HG03135 (cell line): ENCODE results near the gene WDR11.
"Not testable (repeated sequence)": the region's sequence is repeated elsewhere in the genome, so short reads cannot be mapped to it uniquely, and the experiment has no call there.

Experiments used
- ATAC-seq: cut with Tn5 transposase; IDR thresholded peaks from one replicate; pipeline ENCODE4 v1.9.1; 2021; ENCODE audit warnings: mild to moderate bottlenecking, moderate library complexity; ENCODE audit not compliant: unreplicated experiment

Gene WDR11

DNA sequence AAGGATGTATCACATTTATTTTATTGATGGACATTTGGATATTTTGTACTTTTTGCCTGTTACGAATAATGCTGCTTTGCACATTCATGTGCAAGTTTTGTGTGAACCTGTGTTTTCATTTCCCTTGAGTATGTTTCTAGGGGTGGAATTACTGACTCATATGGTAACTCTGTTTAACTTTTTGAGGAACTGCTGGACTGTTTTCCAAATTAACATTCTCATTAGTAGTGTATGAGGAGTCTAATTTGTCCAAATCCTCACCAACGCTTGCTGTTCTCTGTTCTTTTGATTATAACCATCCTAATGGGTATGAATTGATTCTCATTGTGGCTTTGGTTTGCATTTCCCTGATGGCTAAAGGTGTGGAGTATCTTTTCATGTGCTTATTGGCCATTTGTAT lies 3.2 kb downstream of the WDR11 start:
- ATAC-seq: no peak

- ATAC-seq: no peak
Measured at GRCh38 chr10:120861178-120861855, 10.2 kb downstream of the WDR11 start.

- ATAC-seq: no peak
Measured at GRCh38 chr10:120873741-120874140, 22.6 kb downstream of the WDR11 start.

DNA sequence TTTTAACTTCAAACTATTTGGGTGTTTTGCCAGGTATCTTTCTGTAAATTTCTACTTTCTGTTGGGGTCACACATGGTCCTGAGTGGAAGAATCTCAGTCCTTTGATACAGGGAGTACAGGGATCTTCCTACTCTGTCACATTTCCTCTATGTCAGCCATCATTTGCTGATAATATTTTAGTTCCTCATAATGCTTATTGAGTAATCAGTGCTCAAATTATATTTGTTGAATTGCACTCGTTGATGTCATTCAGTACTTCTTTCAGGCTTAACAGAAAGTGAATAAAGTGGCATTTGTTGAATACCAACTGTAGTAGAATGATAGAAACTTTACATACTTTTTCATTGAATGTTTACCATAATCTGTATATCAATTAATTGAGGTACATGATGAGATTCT lies 31.9 kb downstream of the WDR11 start:
- no peak for ATAC-seq

DNA sequence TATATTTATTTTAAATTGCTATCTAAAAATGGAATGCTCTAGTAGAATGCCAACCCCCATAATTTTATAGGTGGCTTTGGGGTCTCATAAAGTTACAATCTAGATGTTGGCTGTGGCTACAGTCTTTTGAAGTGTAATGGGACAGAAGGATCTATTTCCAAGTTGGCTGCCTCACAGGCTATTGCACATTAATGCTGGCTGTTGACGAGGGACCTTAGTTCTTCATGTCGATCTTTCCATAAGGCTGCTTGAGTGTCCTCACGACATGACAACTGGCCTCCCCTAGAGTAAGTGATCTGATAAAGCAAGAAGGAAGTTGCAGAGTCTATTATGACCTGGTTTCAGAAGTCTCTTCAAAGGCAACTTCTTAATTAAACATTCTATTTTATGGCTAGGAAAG lies 36.3 kb downstream of the WDR11 start:
- no peak for ATAC-seq

DNA sequence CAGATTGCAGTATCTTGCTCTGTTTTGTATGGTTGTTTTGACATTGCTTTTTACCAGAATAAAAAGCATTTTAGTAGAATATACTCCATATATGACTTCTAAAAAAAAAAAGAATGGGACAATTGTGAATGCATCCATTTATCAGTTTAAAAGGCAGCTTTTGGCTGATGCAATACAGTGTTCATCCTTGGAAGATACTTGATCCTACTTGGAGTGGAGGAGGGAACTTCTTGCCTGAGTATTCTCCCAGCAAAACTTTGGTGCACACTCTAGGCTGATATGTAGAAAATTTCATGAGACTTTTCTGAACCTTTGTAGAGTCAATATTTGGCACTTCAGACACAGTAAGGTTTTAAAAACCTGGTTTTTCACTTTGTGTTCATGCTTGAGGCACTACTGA lies 40.2 kb downstream of the WDR11 start:
- ATAC-seq: no peak

DNA sequence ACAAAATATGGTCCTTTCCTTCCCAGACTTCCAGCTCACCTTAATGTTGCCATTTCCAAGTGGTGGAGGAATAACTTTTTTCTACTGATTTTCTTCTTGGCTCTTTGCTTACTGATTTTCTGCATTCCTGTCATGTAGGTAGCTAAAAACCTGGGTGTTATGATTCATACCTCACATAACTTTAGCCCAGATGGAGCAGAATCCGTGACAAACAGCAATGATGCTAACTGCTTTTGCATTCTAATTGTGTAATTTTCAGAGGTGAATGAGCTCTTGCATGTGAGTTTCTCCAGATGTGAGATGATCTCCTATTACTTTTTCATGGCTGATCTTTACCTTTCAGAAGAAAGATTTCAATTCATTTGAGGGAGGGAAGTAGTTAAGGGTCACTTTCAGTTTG lies 43.4 kb downstream of the WDR11 start:
- no peak for ATAC-seq

- ATAC-seq: no peak
Measured at GRCh38 chr10:120897343-120897742, 46.2 kb downstream of the WDR11 start.

DNA sequence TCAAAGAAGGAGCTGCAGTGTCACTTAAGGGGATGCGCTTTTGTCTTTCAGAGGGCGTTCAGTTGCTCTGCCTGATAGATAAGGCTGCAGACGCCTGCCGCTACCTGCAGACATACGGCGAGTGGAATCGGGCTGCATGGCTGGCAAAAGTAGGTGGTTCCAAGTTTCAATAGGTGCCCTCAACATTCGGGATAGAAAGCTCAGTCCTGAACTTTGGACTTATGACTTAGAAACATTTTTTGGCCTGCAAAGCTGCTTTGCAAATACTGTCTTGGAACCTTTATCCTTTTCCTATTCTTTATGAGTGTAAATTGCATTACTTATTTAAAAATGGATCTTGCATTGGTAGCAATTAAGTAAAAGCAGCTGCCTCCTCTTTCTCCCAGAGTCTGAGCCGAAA lies 54.1 kb downstream of the WDR11 start:
- no peak for ATAC-seq

- ATAC-seq: no peak
Measured at GRCh38 chr10:120917521-120918250, 66.5 kb downstream of the WDR11 start.

DNA sequence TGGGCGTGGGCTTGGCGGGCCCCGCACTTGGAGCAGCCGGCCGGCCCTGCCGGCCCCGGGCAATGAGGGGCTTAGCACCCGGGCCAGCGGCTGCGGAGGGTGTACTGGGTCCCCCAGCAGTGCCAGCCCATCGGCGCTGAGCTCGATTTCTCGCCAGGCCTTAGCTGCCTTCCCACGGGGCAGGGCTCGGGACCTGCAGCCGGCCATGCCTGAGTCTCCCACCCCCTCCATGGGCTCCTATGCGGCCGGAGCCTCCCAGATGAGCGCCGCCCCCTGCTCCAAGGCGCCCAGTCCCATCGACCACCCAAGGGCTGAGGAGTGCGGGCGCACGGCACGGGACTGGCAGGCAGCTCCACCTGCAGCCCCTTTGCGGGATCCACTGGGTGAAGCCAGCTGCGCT lies 72.7 kb downstream of the WDR11 start:
- not testable (repeated sequence) for ATAC-seq

DNA sequence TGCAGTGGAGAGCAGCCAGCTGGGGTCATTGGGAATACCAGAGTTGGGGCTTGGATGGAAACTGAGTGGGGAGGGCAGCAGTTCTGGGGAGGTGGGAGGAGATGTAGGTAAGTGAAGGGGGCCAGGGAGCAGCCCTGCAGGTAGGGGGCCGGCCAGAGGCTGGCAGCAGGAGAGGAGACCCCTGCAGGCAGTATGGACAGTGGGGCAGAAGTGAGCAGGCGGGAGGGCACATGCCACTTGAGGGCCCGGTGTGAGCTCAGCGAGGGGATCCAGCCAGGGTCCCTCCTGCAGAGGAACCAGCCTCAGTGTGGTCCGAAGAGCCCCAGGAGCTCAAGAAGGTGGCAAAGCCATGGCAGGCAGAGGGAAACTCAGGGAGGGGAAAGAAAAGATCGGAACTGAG lies 75.4 kb downstream of the WDR11 start:
- no peak for ATAC-seq

GRCh38 chr10:120927352-120927751 lies 76.2 kb downstream of the WDR11 start:
- no peak for ATAC-seq

GRCh38 chr10:120929166-120929565 lies 78.0 kb downstream of the WDR11 start:
- ATAC-seq: no peak

GRCh38 chr10:120931423-120931822 lies 80.3 kb downstream of the WDR11 start:
- ATAC-seq: no peak

GRCh38 chr10:120931999-120932398 lies 80.8 kb downstream of the WDR11 start:
- ATAC-seq: no peak

GRCh38 chr10:120938822-120939221 lies 87.7 kb downstream of the WDR11 start:
- ATAC-seq: no peak

DNA sequence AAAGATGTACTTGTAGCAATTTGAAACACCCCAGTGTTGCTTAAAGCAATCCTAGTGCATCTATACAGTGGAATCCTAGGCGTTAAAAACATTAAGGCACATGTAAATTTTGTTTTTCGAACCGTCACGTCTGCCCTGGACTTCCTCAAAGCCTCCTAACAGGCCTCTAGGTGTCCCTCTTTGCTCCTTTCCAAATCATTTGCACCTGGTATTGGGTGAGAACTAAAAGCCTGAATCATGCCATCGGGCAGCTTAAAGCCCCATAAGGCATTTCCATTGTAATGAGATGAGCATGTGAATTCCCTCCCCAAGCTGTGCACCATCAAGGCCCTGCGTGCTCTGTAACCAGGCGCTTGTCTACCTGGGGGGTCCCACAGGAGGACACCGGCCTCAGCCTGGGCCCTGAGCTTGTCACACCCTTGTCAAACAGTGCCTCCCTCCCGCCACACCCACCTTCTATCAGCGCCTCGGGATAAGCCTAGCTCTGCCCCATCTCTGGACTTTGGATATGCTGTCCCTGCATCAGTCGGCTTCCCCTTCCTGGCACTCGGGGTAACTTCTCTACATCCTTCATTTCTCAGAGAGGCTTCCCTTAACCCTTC lies 89.2 kb downstream of the WDR11 start:
- no peak for ATAC-seq

DNA sequence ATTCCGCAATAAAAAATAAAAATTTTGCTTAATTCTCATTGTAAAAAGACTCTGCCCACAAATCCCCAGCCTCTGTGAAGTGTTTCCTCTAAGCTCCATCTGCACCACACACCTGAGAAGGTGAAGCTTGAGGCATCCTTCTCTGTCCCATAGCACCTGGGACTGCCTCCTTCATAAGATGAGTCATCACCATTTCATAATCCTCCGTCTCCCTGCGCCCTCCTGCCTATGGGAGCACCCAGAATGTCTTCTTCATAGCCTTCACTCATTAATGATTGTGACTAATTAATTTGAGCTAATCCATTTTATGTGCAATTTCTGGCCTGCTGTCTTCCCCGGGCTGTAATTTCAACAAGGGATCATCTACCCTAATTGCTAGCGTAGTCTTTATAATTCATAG lies 90.3 kb downstream of the WDR11 start:
- no peak for ATAC-seq

DNA sequence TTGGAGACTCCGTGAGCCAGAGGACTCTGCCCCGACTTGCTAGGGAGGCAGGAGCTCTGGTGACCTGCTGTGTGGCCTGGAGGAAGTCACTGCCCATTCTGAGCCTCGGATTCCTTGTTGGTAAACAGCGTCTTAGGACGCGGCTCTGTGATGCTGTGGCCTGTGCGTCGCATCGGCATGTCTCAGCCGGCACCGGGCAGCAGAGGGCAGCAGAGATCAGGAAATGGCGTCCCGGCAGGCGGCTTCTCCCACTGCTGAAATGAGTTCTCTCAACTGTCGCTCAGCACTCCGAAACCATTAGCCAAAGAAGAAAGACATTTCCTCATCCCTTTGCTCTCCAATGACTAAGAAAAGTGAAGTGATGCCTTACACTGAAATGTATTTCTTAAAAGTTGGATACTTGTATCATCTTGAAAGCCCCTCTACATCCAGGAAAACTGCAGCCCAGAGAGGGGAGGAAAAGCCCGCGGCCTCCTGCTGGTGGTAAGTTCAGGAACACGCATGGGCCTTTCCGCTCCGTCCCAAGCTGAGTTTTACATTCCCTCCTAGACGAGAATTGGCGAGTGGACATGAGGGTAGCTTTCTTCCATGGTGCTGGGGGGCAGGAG lies 91.7 kb downstream of the WDR11 start:
- peak; percentile 94 for ATAC-seq

DNA sequence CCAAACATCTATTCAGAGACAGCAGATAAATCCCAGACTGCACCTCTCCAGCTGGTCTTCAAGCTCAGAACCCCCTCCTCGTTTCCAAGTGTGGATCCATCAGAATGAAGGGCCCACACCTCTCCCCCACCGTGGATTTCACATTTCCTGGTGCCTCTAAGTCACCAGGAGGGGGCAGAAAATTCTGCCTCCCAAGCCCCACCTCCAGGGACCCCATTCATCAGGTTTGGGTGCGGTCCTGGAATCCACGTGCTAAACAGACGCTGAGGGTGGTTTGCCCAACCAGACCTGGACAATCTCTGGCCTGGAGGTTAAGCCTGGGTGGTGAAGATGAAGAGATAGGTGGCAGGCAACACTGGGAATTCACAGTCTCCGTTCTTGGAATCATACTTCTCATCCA lies 92.4 kb downstream of the WDR11 start:
- no peak for ATAC-seq

DNA sequence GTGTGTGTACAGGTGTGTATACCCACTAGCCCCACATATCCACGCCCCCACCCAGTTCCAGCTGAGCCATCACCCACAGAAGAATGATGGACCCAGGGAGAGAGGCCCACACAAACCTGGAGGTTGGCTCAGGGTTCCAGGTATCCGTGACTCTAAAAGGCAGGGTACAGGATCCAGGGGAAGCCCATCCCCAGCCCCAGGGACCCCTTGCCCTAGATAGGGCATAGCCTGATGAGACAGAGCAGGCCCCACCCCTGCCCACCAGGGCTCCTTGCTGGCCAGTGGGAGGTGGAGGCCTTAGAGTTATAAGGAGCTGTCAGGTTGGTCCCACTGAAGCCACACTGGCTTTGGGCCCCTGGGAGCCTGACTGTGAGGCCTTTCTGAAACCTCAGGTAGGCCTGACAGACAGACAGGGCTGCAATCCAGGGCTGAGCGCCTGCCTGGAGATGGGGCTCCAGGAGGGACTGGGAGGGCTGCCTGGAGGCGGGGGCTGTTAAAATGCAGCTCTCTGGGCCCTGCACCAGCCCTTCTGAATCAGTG lies 93.5 kb downstream of the WDR11 start:
- no peak for ATAC-seq
